ENCODE data around the gene OSBPL9.
"Not testable (repeated sequence)": the region's sequence is repeated elsewhere in the genome, so short reads cannot be mapped to it uniquely, and the experiment has no call there.

The OSBPL9 gene

DNA sequence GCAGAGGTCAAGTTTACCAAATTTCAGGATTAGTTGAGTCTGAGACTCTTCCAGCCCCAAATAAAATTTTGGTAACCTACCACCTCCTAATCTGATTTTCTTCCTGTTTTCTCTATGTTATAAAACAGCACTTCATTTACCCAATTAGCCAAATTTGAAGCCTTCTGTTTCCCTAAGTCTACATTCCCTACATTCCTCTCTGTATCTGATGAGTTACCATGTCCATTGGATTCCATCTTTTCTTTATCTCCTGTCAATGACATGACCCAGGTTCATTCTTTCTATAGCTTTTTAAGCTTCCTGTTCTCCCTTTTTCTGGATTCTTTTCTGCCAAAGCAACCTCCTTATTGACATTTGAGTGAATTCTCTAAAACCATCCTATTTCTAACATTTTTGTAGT lies 72.8 kb downstream of the OSBPL9 start:
- CTCF ChIA-PET: interaction anchor here (0.6 to 1.3 kb wide), 2 partner anchors 18 to 150 kb away, joined by 3 read pairs; no protein-coding TSS in a partner anchor
- TF ChIP-seq NFRKB (IDR thresholded peaks at IDR 0.05): no peak
- TF ChIP-seq LEF1 (IDR thresholded peaks at IDR 0.05; ENCODE audit: borderline replicate concordance): no peak
- no peak for TF ChIP-seq FOXK2 (IDR thresholded peaks at IDR 0.05)
- no peak for TF ChIP-seq ELF4 (IDR thresholded peaks at IDR 0.05)
- POLR2A ChIA-PET: interaction anchor here (0.6 kb wide), 1 partner anchor 39 kb away, joined by 3 read pairs; no protein-coding TSS in a partner anchor
- DNase-seq (ENCODE audit: extremely low spot score): no peak

GRCh38 chr1:51690285-51690961 lies 73.5 kb downstream of the OSBPL9 start:
- no peak for DNase-seq (ENCODE audit: extremely low spot score)
- CTCF ChIA-PET: interaction anchor here (0.6 to 1.3 kb wide), 3 partner anchors 18 to 478 kb away, joined by 3 read pairs; no protein-coding TSS in a partner anchor
- TF ChIP-seq NFRKB (IDR thresholded peaks at IDR 0.05) (no peak), SP1 (IDR thresholded peaks at IDR 0.05) (no peak), BHLHE40 (IDR thresholded peaks at IDR 0.05; ENCODE audit: borderline replicate concordance) (no peak), CTBP1 (IDR thresholded peaks at IDR 0.05; ENCODE audit: borderline replicate concordance) (no peak), PKNOX1 (IDR thresholded peaks at IDR 0.05) (no peak), LEF1 (IDR thresholded peaks at IDR 0.05; ENCODE audit: borderline replicate concordance) (no peak), HDGF (IDR thresholded peaks at IDR 0.05; ENCODE audit: borderline replicate concordance) (no peak), FOXM1 (IDR thresholded peaks at IDR 0.05; ENCODE audit: borderline replicate concordance) (no peak), ARNT (IDR thresholded peaks at IDR 0.05) (no peak), ELF4 (IDR thresholded peaks at IDR 0.05) (no peak), FOXK2 (IDR thresholded peaks at IDR 0.05) (no peak), ZNF384 (IDR thresholded peaks at IDR 0.05) (no peak), TARDBP (IDR thresholded peaks at IDR 0.05) (no peak), SUZ12 (IDR thresholded peaks at IDR 0.05) (no peak), L3MBTL2 (conservative IDR thresholded peaks at IDR 0.05) (no peak), FOXA1 (IDR thresholded peaks at IDR 0.05) (no peak)
- POLR2A ChIA-PET: no interaction called here

GRCh38 chr1:51691920-51692319 lies 75.0 kb downstream of the OSBPL9 start:
- ChIA-PET POLR2A (no interaction called here), CTCF (no interaction called here)
- TF ChIP-seq FOXM1 (IDR thresholded peaks at IDR 0.05; ENCODE audit: borderline replicate concordance) (no peak), NFRKB (IDR thresholded peaks at IDR 0.05) (no peak)
- DNase-seq (ENCODE audit: extremely low spot score): no peak

- ChIA-PET POLR2A (no interaction called here), CTCF (no interaction called here)
- no peak for DNase-seq (ENCODE audit: extremely low spot score)
- TF ChIP-seq SUZ12 (IDR thresholded peaks at IDR 0.05) (no peak), BHLHE40 (IDR thresholded peaks at IDR 0.05; ENCODE audit: borderline replicate concordance) (no peak), L3MBTL2 (conservative IDR thresholded peaks at IDR 0.05) (no peak), FOXA1 (IDR thresholded peaks at IDR 0.05) (no peak), TARDBP (IDR thresholded peaks at IDR 0.05) (no peak), NFRKB (IDR thresholded peaks at IDR 0.05) (no peak), CTBP1 (IDR thresholded peaks at IDR 0.05; ENCODE audit: borderline replicate concordance) (no peak)
These were observed 76.7 kb downstream of the OSBPL9 start for GRCh38 chr1:51693419-51694155.

DNA sequence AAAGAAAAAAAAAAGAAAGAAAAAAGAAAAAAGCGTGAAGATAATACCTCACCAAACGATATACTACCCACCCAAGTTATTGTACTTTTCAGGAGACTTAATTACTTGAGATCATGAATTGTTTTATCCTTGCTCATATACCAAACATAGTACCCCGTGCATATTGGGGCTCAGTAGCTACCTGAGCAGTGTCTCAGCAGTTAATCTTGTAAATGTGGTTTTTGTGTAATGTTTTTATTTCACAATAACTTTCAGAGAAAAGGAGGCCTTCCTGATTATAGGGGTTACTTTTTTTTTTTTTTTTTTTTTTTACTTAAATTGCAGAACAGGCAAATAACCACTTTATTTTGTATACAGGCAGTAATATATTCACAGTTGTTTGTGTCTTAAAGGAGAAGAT lies 80.3 kb downstream of the OSBPL9 start:
- ChIA-PET CTCF (no interaction called here), POLR2A (no interaction called here)
- TF ChIP-seq FOXA1 (IDR thresholded peaks at IDR 0.05): no peak
- TF ChIP-seq FOXK2 (IDR thresholded peaks at IDR 0.05): no peak
- TF ChIP-seq LEF1 (IDR thresholded peaks at IDR 0.05; ENCODE audit: borderline replicate concordance): no peak
- no peak for TF ChIP-seq ELF4 (IDR thresholded peaks at IDR 0.05)
- TF ChIP-seq BHLHE40 (IDR thresholded peaks at IDR 0.05; ENCODE audit: borderline replicate concordance): no peak
- no peak for TF ChIP-seq NFRKB (IDR thresholded peaks at IDR 0.05)
- no peak for TF ChIP-seq ARNT (IDR thresholded peaks at IDR 0.05)
- no peak for TF ChIP-seq FOXM1 (IDR thresholded peaks at IDR 0.05; ENCODE audit: borderline replicate concordance)
- TF ChIP-seq PKNOX1 (IDR thresholded peaks at IDR 0.05): no peak
- TF ChIP-seq HDGF (IDR thresholded peaks at IDR 0.05; ENCODE audit: borderline replicate concordance): no peak
- no peak for TF ChIP-seq SP1 (IDR thresholded peaks at IDR 0.05)
- no peak for TF ChIP-seq CTBP1 (IDR thresholded peaks at IDR 0.05; ENCODE audit: borderline replicate concordance)
- no peak for TF ChIP-seq TARDBP (IDR thresholded peaks at IDR 0.05)
- no peak for DNase-seq (ENCODE audit: extremely low spot score)

- TF ChIP-seq SUZ12 (IDR thresholded peaks at IDR 0.05): no peak
- TF ChIP-seq L3MBTL2 (conservative IDR thresholded peaks at IDR 0.05): no peak
- TF ChIP-seq FOXA1 (IDR thresholded peaks at IDR 0.05): no peak
- TF ChIP-seq PKNOX1 (IDR thresholded peaks at IDR 0.05): no peak
- TF ChIP-seq CTBP1 (IDR thresholded peaks at IDR 0.05; ENCODE audit: borderline replicate concordance): no peak
- DNase-seq (ENCODE audit: extremely low spot score): no peak
- CTCF ChIA-PET: no interaction called here
- POLR2A ChIA-PET: interaction anchor here (0.9 kb wide), 1 partner anchor 30 kb away, joined by 3 read pairs; no protein-coding TSS in a partner anchor
These were observed 82.5 kb downstream of the OSBPL9 start for GRCh38 chr1:51699391-51699790.

GRCh38 chr1:51701782-51702181 lies 84.9 kb downstream of the OSBPL9 start:
- DNase-seq (ENCODE audit: extremely low spot score); CTCF ChIA-PET; POLR2A ChIA-PET: not testable (repeated sequence)

- CTCF ChIA-PET; POLR2A ChIA-PET; DNase-seq (ENCODE audit: extremely low spot score): not testable (repeated sequence)
These were observed 85.3 kb downstream of the OSBPL9 start for GRCh38 chr1:51702220-51702619.
